CD14-positive monocyte (primary cell): ENCODE measurements around the gene C19orf44. TPM values are rescaled to one million over a fixed set of nuclear protein-coding genes. Genes with fewer than 3 reads are reported as not detected.
"Not testable (repeated sequence)": the region's sequence is repeated elsewhere in the genome, so short reads cannot be mapped to it uniquely, and the experiment has no call there.

Source experiments
- DNase-seq, 3 donors: peaks; one replicate each; pipeline ENCODE4 v3.0.0-alpha.2; 2011 to 2022
- H2AFZ ChIP-seq: 2 replicates; pipeline ENCODE4 v1.6.0; 2012; ENCODE audit warnings: mild to moderate bottlenecking, low read depth, low read length, inconsistent platforms; ENCODE audit not compliant: insufficient read depth, poor library complexity, severe bottlenecking
- H3K27ac ChIP-seq, 2 donors: 1 replicate in 1 of 2; 2 replicates in 1 of 2; pipeline ENCODE4 v1.5.1; 2012 to 2013; ENCODE audit warnings: low read length in 2 of 2, control low read depth in 1 of 2, inconsistent platforms in 1 of 2, low read depth in 1 of 2, mild to moderate bottlenecking in 1 of 2
- H3K27me3 ChIP-seq, 2 donors: one replicate each; pipeline versions ENCODE4 v1.6.0 to v1.6.1; 2011 to 2013; ENCODE audit warnings: low read length in 2 of 2; ENCODE audit not compliant: control insufficient read depth in 2 of 2, insufficient read depth in 2 of 2
- H3K36me3 ChIP-seq, 2 donors: replicated peaks in 1 of 2; 1 replicate in 1 of 2; 2 replicates in 1 of 2; pipeline versions ENCODE4 v1.5.1 to v1.6.1; 2012 to 2013; ENCODE audit warnings: low read length in 2 of 2, control low read depth in 1 of 2, inconsistent platforms in 1 of 2, mild to moderate bottlenecking in 1 of 2; ENCODE audit not compliant: insufficient read depth in 2 of 2, control insufficient read depth in 1 of 2
- H3K4me1 ChIP-seq, 2 donors: 1 replicate in 1 of 2; 2 replicates in 1 of 2; pipeline versions ENCODE4 v1.5.1 to v1.6.1; 2012 to 2013; ENCODE audit warnings: low read length in 2 of 2, control low read depth in 1 of 2, inconsistent platforms in 1 of 2, mild to moderate bottlenecking in 1 of 2, moderate library complexity in 1 of 2; ENCODE audit not compliant: insufficient read depth in 2 of 2, control insufficient read depth in 1 of 2
- H3K4me2 ChIP-seq: replicated peaks from 2 replicates; pipeline ENCODE3; 2012; ENCODE audit warnings: low read length, moderate library complexity, mild to moderate bottlenecking; ENCODE audit not compliant: poor library complexity, severe bottlenecking; ENCODE audit errors: extremely low read depth
- H3K4me3 ChIP-seq, 3 experiments: fragments of 200-600 bp in 1 of 3; sonication (generic) in 1 of 3; replicated peaks in 1 of 3; 1 replicate in 2 of 3; 2 replicates in 1 of 3; pipeline ENCODE4 v1.5.1; 2011 to 2013; ENCODE audit warnings: low read length in 3 of 3, mild to moderate bottlenecking in 3 of 3, control low read depth in 2 of 3, low read depth in 2 of 3, inconsistent platforms in 1 of 3, moderate library complexity in 1 of 3
- H3K79me2 ChIP-seq: 2 replicates; pipeline ENCODE4 v1.6.0; 2012; ENCODE audit warnings: mild to moderate bottlenecking, control low read depth, inconsistent platforms, low read length, moderate library complexity; ENCODE audit not compliant: insufficient read depth
- H3K9ac ChIP-seq: 2 replicates; pipeline ENCODE4 v1.6.0; 2017; ENCODE audit warnings: low read length, mild to moderate bottlenecking; ENCODE audit not compliant: insufficient read depth, poor library complexity, severe bottlenecking
- H3K9me3 ChIP-seq, 2 donors: replicated peaks in 1 of 2; 1 replicate in 1 of 2; 2 replicates in 1 of 2; pipeline versions ENCODE4 v1.5.1 to v1.6.1; 2012 to 2013; ENCODE audit warnings: low read length in 2 of 2, control low read depth in 1 of 2; ENCODE audit not compliant: control insufficient read depth in 1 of 2, insufficient read depth in 1 of 2
- H4K20me1 ChIP-seq: 2 replicates; pipeline ENCODE4 v1.6.0; 2012; ENCODE audit warnings: mild to moderate bottlenecking, low read length, control low read depth, moderate library complexity; ENCODE audit not compliant: insufficient read depth
- H3K27ac Mint-ChIP-seq, 7 donors: one replicate each; pipeline ENCODE4 v1.8.0; 2020; ENCODE audit warnings: mild to moderate bottlenecking in 7 of 7, mixed read lengths in 7 of 7, moderate library complexity in 6 of 7, inconsistent platforms in 2 of 7
- H3K27me3 Mint-ChIP-seq, 3 donors: one replicate each; pipeline ENCODE4 v1.8.0; 2021 to 2022; ENCODE audit warnings: low read depth in 3 of 3, mild to moderate bottlenecking in 3 of 3, mixed read lengths in 3 of 3, moderate library complexity in 3 of 3, inconsistent platforms in 1 of 3
- H3K36me3 Mint-ChIP-seq, 2 donors: one replicate each; pipeline ENCODE4 v1.8.0; 2020; ENCODE audit warnings: mixed read lengths in 2 of 2, inconsistent platforms in 1 of 2, mild to moderate bottlenecking in 1 of 2
- H3K4me1 Mint-ChIP-seq: one replicate; pipeline ENCODE4 v1.8.0; 2020; ENCODE audit warnings: mild to moderate bottlenecking, mixed read lengths
- H3K4me3 Mint-ChIP-seq, 2 donors: one replicate each; pipeline ENCODE4 v1.8.0; 2020; ENCODE audit warnings: mild to moderate bottlenecking in 2 of 2, mixed read lengths in 2 of 2, moderate library complexity in 1 of 2
- H3K9me3 Mint-ChIP-seq, 7 donors: one replicate each; pipeline ENCODE4 v1.8.0; 2020 to 2022; ENCODE audit warnings: mixed read lengths in 7 of 7, mild to moderate bottlenecking in 6 of 7, moderate library complexity in 6 of 7, inconsistent platforms in 2 of 7
- WGBS: methylation state at CpG from one replicate; pipeline ENCODE4 v1.1.5; 2013; ENCODE audit warnings: missing lambda C conversion rate; ENCODE audit not compliant: insufficient coverage; 5-methylcytosine and 5-hydroxymethylcytosine counted together
- intact Hi-C, 2 donors: fragments of 100-400 bp; cut with micrococcal nuclease; formaldehyde crosslinking; loops; one replicate each; pipeline versions ENCODE4 v1.15.0 to v1.15.1; 2023
- polyA plus RNA-seq, 3 donors: library from polyadenylated mRNA; depleted of rRNA in 1 of 3; unstranded in 2 of 3; stranded (reverse) in 1 of 3; fragments of 300-500 nt in 2 of 3; fragments of >200 nt in 1 of 3; fragmentation: Illumina TruSeq in 2 of 3; gene quantifications; 1 replicate in 2 of 3; 2 replicates in 1 of 3; pipeline ENCODE4 v1.2.3, GENCODE V29; 2012 to 2021
- TF ChIP-seq, protein P1 (sequence below): fragments of 200-600 bp; IDR thresholded peaks from one replicate; pipeline ENCODE4 v1.8.0; 2022; ENCODE audit warnings: antibody characterized with exemption, mild to moderate bottlenecking

C19orf44 gene
- polyA plus RNA-seq, 3 donors: 0.58 to 0.65 TPM; not detected in 1

DNA sequence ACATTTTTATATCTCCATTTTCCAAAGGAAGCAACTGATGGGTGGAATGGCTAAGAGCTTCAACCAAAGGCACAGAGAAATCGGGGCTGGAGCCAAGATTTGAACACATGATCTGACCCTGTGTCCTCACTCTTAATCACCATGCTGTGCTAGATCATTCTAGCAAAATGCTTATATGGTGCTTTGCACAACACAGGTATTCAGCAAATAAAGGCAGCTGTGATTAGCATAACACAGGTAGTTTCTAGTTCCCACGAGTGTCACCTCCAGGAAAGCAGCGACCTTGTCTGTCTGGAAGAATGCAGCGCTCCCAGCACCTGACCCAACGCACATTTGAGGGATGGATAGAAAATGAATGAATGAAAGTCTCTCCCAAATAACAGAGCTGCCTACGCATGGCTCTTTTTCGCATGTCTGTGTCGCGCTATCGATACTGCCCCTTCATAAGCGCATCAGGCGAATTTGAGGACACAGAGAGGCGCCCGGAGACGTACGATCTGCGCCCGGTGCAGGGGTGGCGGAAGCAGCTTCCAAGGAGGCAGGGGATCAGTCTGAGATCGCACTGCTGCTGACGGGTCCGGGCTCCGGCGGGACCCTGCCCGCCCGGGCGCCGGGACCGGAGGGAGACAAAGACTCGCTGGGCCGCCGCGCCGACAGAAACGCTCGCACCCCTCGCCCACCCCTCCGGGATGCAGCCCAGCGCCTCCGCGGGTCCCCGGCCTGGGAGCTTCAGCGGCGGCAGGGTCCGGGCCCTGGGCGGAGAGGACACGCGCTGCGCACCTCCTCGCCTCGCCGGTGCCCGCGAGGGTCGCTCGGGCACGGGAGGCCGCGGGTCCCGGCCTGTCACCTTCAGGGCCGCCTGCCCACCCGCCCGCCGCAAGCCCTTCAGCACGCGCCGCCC, 25.0 kb upstream of the C19orf44 start:
- peaks cover 31% of the 10 kb centered on the region for H3K4me1 Mint-ChIP-seq
- H3K4me3 Mint-ChIP-seq: peak overlapping the region; percentile 85 to 92
- H3K4me1 ChIP-seq: peaks cover 22 to 30% of the 10 kb centered on the region in 2 donors
- TF ChIP-seq, protein P1, sequence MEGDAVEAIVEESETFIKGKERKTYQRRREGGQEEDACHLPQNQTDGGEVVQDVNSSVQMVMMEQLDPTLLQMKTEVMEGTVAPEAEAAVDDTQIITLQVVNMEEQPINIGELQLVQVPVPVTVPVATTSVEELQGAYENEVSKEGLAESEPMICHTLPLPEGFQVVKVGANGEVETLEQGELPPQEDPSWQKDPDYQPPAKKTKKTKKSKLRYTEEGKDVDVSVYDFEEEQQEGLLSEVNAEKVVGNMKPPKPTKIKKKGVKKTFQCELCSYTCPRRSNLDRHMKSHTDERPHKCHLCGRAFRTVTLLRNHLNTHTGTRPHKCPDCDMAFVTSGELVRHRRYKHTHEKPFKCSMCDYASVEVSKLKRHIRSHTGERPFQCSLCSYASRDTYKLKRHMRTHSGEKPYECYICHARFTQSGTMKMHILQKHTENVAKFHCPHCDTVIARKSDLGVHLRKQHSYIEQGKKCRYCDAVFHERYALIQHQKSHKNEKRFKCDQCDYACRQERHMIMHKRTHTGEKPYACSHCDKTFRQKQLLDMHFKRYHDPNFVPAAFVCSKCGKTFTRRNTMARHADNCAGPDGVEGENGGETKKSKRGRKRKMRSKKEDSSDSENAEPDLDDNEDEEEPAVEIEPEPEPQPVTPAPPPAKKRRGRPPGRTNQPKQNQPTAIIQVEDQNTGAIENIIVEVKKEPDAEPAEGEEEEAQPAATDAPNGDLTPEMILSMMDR: no peak
- intact Hi-C loops: loop anchor here in 1 of 2 donors (2.0 kb wide), 1 partner anchor 24 kb away; no protein-coding TSS in a partner anchor
- no peaks in the 10 kb centered on the region for H3K36me3 ChIP-seq
- peak overlapping the region; percentile 79 for H3K9ac ChIP-seq
- under 1% methylated on average over 63 of the region's 67 CpGs for WGBS
- peak overlapping the region in 1 of 2 donors; percentile 59 for H3K27ac ChIP-seq
- peak overlapping the region; percentile 73 for H2AFZ ChIP-seq
- H3K4me2 ChIP-seq: peak overlapping the region; percentile 97
- peaks cover 48% of the 10 kb centered on the region for H4K20me1 ChIP-seq
- peak overlapping the region in 5 of 7 donors; percentile 62 to 82 (median 71) for H3K27ac Mint-ChIP-seq
- DNase-seq: peak in 1 of 3 donors; percentile 16
- H3K79me2 ChIP-seq: peaks cover 54% of the 10 kb centered on the region
- H3K9me3 ChIP-seq: peaks cover 0 to 8% of the 10 kb centered on the region in 2 donors
- H3K36me3 Mint-ChIP-seq: peaks cover 15% of the 10 kb centered on the region in 2 donors
- H3K4me3 ChIP-seq: peak overlapping the region; percentile 58 to 89 (median 67)
- peaks cover 0 to 8% (median 5%) of the 10 kb centered on the region in 7 donors for H3K9me3 Mint-ChIP-seq
- H3K27me3 ChIP-seq: no peaks in the 10 kb centered on the region
- peaks cover 0 to 2% (median 0%) of the 10 kb centered on the region in 3 donors for H3K27me3 Mint-ChIP-seq

DNA sequence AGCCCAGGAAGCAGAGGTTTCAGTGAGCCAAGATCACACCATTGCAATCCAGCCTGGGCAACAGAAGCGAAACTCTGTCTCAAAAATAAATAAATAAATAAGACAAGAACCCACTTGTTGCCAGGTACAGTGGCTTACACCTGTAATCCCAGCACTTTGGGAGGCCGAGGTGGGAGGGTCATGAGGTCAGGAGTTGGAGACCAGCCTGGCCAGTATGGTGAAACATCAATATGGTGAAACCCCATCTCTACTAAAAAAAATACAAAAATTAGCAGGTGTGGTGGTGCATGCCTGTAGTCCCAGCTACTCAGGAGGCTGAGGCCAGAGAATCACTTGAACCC, 23.7 kb upstream of the C19orf44 start:
- Histone ChIP-seq H3K4me2 (peak overlapping the region; percentile 97), H3K4me1 (peaks cover 22 to 30% of the 10 kb centered on the region in 2 donors), H2AFZ (peak overlapping the region; percentile 97), H4K20me1 (peaks cover 36% of the 10 kb centered on the region), H3K27ac (peak overlapping the region; percentile 62 to 89), H3K4me3 (peak overlapping the region; percentile 58 to 89 (median 65)), H3K9ac (peak overlapping the region; percentile 79), H3K79me2 (peaks cover 40% of the 10 kb centered on the region)
- intact Hi-C loops: loop anchor here in 1 of 2 donors (2.0 kb wide), 1 partner anchor 24 kb away; the partner anchor contains the start of genes C19orf44 and CALR3
- not testable (repeated sequence) for H3K27me3 ChIP-seq, H3K9me3 Mint-ChIP-seq, DNase-seq, H3K36me3 ChIP-seq, H3K9me3 ChIP-seq, H3K27me3 Mint-ChIP-seq
- no CpG with 5 or more reads among the region's 2 CpGs for WGBS
- Mint-ChIP-seq H3K4me3 (peak overlapping the region; percentile 73 to 81), H3K4me1 (peaks cover 26% of the 10 kb centered on the region), H3K36me3 (peaks cover 8 to 11% of the 10 kb centered on the region in 2 donors), H3K27ac (peak overlapping the region in 6 of 7 donors; percentile 13 to 90 (median 69))
